Ecto neural progenitor cell (in vitro differentiated cells): Measurements from ENCODE around the gene PARVB.
"Not testable (repeated sequence)": the region's sequence is repeated elsewhere in the genome, so short reads cannot be mapped to it uniquely, and the experiment has no call there.

ENCODE experiments used
- DNase-seq: peaks from one replicate; pipeline ENCODE4 v3.0.0-alpha.2; 2018; ENCODE audit warnings: low spot score

The PARVB gene

DNA sequence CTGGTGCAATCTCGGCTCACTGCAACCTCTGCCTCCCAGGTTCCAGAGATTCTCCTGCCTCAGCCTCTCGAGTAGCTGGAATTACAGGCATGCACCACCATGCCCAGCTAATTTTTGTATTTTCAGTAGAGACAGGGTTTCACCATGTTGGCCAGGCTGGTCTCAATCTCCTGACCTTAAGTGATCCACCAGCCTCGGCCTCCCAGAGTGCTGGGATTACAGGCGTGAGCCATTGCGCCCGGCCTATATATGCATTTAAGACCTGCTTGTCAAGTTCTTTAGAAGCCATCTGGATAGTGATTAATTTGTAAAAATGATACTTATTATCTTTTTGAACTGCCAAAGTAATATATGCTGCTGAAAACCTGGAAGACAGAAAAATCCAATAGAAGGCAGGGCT, 86.6 kb downstream of the PARVB start:
- not testable (repeated sequence) for DNase-seq

DNA sequence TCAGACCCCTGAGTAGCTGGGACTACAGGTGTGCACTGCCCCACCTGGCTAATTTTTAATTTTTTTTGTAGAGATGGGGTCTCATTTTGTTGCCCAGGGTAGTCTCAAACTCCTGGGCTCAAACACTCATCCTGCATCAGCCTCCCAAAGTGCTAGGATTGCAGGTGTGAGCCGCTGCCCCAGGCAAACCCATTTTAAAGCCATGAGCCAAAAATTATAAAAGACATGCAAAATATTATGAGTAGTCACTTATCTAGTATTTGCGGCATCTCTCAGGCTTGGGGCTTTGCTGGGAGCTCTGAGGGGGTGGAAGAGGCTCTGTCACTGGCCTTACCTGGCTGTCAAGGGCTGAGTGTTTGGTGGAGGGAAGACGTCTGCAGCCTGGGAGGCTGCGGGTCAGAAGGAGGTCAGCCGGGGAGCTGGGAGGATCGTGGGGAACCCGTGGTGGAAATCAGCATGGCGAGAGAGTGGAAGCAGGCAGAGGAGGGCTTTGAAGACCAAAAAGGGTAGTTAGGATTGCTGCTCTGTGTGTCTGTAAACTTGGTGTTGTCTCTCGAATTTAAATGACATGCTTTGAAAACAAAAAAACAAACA, 87.6 kb downstream of the PARVB start:
- DNase-seq, result no peak

DNA sequence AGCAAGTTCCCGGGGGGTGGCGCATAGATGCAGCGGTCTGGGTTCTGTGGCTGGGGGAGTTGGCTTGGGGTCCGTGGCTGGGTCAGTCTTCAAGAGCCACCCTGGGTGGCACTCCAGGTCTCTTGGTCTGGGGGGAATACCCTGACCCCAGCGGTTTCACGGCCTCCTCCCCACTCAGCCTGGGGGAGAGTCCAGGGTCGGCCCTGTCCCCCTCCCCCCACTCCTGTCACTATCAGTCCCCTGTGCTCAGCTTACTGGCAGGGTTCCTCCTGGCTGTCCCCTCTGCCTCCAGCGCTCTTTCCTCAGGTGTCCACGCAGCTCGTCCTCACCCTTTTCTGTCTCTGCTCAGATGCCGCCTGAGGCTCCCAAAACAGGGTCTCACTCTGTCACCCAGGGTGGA, 88.1 kb downstream of the PARVB start:
- no peak for DNase-seq

DNA sequence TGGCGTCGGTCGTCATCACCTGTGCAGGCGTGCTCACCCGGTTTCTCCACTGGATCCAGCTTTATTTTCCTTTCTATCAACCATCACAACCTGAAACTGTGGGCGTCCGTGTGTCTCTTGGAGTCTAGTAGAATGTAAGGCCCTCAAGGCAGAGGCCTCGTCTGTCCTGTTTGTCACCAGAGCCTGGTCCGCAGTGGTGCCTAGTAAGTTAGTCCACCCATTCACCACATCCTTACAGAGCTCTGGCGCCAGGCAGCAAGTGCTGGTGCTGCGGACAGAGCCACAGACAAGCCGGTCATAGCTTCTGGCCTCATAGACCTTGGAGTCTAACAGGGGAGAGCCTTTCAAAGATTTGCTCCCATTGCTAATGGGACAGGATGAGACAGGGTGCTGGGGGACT, 92.2 kb downstream of the PARVB start:
- no peak for DNase-seq

DNA sequence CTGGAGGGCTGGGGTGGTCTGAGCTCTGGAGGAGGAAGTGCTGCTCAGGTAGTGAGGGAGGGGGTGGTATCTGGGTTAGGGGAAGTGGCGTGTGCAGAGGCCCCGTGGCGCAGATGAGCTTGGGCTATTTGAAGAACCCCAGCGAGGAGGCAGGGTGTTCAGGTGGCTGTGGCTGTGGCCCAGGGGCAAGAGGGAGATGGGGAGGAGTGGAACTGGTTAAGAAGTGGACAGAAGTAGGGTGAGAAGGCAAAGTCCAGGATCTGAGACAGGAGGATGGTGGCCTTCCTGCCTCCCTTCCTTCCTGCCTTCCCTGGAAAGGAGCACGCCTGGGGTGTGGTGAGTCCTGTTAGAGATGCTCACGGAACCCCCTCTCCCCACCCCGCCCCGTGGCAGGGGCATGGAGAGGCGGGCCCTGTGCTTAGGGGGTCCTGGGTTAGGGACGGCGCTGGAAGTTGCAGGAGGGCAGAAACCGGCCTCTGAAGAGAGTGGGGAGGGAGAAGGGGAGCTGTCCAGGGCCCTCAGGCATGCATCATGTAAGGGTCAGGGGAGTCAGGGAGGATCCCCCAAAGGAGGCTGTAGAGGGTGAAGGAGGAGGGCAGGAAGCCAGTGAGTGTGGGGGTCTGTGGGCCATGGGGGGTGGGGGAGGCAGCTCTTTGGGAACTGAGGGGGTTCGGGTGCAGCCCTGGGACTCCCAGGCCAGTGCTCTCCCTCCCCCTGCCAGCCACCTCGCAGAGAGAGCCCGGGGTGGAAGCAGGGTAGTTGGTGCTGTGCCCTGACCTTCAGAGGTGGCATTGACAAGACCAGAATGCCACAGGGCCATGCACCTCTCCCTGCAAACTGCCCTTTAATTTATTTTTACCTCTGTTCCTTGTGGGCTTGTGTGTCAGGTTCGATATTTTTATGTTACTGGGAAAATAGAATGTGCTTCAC, 92.9 kb downstream of the PARVB start:
- DNase-seq, result no peak

DNA sequence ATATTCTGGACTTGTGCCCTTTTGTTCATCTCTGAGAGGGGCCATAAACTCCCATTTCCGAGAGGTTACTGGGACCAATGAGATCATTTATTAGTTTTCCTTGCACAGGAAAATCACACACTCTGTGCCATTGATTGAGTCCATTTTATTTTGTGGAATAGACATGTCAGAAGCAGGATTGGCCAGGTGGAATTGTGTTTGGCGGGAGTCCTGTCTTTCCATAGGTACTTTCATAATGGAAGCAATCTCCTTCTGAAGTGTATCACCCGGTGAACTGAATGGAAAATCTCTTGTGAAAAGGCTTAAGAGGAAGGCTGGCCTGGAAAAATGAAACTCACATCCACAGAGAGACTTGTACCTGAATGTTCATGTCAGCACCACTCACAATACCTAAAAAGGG, 93.6 kb downstream of the PARVB start:
- DNase-seq, result no peak

DNA sequence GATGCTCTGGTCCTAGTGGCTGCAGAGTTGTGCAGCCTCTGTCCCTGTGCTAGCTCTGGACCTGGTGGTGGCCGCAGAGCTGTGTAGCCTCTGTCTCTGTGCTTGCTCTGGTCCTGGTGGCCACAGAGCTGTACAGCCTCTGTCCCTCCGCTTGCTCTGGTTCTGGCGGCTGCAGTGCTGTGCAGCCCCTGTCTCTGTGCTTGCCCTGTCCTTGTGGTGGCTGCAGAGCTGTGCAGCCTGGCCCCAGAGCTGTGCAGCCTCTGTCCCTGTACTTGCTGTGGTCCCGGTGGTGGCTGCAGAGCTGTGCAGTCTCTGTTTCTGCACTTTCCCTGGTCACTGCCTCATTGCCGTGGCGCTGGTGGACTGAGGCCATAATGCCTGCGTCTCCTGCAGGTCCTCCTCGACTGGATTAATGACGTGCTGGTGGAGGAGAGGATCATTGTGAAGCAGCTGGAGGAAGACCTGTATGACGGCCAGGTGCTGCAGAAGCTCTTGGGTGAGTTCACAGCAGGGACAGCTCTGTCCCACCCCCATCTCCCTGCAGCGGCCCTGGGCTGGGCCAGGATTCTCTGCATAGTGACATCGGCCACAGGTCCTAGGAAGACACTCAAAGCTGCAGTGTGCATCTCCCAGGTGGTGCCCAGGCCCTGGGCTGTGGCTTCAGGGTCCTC, 94.7 kb downstream of the PARVB start:
- no peak for DNase-seq

DNA sequence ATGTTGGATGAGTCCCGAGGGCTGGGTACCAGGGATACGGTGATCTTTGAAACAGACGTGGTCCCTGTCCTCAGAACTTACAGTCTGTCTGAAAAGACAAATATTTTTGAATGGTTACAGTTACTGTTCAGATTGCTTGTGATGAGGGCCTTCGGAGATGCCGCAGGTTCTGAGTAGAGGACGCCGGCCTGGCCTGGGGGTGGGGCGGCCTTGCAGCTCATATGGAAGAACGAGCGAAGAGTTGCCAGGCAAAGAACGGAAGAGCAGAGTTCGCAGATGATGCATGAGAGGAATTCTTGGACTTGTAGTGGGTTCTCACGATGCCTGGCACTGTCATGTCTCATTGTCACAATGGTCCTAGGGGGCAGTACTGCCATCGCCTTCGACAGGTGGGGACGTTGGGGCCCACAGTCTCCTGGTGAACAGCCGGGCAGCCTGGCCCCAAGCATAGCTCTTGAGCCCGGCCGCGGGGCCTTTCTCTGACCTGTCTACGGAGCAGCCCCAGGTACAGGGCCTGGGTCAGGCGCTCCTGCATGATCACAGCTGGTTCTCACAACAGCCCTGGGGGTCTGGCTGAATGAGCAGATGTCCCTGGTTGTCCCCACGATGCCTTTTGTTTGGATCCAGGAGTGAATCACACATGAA, 95.7 kb downstream of the PARVB start:
- no peak for DNase-seq

DNA sequence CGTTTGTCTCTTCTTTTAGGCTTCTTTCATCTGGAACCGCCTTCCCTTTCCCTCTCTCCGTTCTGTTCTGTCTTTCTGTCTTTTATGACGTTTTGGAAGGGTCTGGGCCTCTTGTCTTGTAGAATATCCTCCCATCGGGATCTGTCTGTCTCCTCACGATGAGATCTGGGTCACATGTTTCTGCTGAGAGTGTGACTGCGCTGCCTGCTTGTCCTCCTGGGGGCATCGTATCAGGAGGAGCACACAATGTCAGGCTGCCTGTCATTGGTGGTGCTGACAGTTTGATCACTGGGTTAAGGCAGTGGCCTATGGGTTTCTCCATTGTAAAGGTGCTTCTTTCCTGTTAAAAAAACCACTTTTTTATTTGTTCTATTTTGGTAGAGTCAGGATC, 96.2 kb downstream of the PARVB start:
- DNase-seq, result no peak

DNA sequence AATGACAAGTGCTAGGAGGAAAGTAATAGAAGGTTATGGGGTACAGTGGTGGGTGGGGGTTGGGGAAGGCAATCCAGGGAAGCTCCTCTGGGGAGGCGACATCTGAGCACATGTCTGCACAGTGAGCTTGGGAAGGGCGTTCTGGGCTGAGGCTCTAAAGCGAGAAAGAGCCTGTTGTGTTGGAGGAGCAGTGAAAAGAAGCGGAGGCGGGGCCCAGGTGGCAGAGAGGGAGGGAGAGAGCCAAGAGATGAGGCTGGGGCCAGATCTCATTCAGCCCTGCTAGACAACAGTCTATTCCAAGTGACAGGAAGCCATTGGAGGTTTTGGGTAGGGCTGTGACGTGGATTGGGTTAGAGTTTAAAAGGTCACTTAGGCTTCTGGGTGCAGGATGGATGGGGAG, 101.3 kb downstream of the PARVB start:
- DNase-seq, result no peak

DNA sequence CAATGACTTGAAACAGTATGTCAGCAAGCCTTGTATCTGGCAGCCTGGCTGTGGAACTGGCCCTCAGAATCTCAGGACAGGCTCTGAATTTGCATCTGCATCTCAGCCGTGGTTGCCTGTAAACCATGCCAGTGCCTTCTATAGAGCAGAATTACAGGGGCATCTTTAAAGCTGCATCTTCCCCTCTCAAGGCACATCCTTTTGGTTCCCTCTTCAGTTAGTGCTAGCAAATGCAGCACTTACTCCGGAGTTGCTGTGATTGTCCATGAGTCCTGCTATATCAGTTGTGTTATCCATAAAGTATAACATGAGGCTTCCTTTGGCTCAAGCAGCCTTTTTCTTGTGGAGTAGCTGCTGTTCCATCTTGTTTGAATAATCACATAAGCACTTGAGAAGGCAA, 102.7 kb downstream of the PARVB start:
- DNase-seq, result no peak

DNA sequence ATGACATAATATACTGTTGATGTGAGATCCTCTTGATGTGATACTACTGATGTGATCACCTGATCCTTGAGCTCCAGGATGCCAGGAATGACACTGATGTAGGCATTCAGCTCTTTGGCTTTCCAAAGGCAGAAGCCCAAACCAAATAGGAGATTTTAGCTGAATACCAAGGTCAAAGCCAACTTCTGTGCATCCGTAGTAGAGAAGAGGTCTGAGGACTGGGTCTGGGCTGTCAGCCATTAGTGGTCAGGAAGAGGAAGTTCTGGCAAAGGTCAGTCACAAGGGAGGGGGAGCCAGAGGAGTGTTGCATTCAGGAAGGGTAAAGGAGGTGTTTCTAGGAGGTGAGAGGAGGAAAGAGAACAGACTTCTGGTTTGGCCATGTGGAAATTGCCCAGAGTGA, 103.3 kb downstream of the PARVB start:
- no peak for DNase-seq

DNA sequence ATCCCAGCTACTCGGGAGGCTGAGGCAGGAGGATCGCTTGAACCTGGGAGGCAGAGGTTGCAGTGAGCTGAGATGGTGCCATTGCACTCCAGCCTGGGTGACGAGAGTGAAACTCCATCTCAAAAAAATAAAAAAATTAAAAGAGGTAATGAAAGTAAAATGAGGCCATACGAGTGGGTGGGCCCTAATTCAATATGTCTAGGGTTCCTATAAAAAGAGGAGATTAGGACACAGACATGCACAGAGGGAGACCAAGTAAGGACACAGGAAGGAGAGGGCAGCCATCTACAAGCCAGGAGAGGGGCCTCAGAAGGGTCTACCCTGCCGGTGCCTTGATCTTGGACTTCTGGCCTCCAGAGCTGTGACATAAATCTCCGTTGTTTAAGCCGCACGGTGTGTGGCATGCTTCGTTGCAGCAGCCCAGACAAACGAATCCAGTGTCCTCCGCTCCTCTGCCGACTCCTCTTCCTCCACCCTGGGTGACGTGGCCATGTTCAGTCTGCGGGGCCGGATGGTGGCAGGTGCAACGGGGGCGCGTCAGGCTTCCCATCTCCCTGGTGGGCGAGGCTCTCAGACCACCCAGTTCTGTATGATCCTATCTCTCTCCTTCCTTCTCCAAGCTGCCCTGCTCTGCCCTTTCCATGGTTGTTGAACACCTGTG, 105.0 kb downstream of the PARVB start:
- no peak for DNase-seq

DNA sequence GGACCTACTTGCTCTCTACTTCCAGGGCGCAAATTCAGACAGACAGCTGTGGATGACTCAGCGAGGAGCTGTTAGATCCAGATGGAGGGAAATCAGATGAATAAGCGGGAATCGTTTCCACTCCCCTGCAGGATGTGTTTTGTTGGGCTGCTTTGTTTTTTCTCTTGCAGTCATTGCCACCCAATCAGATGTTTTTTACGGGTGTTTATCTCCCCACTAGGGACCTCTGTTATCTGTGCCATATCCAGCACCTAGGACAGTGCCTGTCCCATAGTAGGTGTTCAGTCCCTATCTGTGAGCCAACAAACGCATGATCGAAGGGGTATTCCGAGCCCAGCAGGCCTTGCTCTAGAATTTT, 105.5 kb downstream of the PARVB start:
- DNase-seq, result no peak

DNA sequence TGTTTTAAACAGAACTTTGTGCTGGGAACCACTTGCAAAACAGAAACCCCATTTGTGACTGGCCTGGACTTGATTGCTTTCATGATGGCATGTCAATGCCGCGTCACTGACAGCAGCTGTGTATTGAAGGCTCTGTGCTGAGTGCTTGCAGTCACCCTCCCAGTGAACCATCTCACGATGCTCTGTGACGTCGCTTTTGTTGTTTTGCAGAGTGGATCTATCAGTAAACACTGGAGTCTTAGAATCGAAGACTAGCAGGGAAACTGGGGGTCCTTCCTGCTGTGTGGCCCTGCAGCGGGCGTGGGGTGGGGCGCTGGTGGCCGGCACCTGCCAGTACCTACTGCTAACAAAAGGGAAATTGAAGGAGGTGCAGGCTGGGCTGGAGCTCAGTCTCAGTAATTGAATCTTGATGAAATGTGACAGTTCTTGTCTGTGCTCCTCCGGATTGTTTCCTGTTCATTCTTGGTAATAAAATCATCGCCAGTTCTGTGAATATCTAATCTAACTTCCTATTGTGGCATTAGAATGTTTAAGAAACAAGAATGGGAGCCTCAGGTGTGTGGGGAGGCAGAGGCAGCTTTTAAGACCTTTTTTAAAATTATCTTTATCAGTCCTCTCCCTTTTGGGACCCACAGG, 106.1 kb downstream of the PARVB start:
- no peak for DNase-seq

DNA sequence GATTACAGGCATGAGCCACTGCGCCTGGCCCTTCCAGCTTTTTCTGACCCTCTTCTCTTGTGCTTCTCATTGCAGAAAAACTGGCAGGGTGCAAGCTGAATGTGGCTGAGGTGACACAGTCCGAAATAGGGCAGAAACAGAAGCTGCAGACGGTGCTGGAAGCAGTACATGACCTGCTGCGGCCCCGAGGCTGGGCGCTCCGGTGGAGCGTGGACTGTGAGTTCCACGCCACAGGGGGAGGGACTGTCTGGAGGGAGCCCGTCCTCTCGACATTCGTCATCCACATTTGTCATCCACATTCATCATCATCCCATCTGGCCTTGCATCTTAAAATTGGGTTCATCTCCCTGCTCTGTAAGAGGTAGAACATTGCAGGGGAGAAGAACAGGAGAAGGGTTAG, 107.3 kb downstream of the PARVB start:
- no peak for DNase-seq

DNA sequence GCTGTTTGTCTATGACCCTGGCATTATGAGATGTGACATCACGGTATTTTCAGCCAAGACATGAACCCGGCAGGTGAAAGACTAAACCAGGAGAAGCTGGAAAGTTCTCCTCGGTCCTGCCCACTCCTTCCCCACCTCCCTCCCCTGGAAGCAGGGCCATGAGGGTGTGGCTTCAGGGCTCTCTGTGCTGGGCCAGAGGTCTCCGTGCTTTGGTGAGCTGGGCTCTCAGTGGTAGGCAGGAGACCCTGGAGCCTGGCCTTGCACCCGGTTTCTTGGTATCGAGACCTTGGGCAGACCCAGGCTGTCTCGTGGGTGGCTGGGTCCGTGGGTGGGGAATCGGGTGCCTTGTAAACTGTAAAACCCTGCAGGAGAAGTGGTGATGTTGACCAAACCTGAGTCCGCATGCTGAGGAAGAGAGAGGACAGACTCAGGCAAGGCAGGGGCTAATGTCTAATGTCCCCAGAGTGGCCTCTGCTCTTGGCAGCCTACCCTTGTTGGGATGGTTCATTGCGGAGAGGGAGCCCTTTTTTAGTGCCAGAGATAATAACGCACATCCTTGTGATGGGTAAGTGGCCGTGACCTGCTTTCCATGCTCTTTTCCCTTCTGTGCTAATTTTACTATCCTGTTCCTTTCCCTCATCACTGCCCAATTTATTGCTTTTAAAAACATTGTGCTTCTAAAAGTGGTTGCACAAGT, 108.0 kb downstream of the PARVB start:
- DNase-seq, result no peak

DNA sequence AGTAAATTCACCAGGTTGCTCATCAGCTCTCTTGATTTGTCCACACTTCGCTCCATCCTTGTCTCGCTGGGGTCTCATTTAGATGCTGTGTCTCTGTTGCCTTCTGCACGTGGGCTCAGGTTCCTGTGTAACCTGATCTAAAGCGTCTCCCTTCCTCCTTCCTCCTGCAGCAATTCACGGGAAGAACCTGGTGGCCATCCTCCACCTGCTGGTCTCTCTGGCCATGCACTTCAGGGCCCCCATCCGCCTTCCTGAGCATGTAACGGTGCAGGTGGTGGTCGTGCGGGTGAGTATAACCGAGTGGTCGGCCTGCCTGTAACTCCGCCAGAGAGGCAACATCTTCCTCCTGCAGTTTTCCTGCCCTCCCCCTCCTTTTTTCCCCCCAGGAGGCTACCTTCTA, 108.6 kb downstream of the PARVB start:
- DNase-seq, result no peak

DNA sequence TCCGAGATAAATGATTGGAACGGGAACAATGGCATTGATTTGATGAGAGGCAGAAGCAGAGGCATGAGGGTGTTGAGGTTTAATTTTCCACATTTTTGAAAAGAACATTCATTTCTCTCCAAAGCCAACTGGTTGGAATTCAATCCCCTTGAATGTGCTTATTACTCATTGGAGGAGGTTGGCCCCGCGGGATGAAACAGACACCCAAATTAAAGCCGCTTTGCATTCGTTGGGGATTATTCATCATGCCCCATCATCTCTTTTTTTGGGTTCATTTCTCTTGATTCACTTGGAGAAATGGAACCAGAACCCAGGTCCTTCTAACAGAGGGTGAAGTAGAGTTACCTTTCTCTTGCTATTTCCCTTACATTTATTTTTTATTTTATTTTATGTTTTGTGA, 109.1 kb downstream of the PARVB start:
- DNase-seq, result no peak

DNA sequence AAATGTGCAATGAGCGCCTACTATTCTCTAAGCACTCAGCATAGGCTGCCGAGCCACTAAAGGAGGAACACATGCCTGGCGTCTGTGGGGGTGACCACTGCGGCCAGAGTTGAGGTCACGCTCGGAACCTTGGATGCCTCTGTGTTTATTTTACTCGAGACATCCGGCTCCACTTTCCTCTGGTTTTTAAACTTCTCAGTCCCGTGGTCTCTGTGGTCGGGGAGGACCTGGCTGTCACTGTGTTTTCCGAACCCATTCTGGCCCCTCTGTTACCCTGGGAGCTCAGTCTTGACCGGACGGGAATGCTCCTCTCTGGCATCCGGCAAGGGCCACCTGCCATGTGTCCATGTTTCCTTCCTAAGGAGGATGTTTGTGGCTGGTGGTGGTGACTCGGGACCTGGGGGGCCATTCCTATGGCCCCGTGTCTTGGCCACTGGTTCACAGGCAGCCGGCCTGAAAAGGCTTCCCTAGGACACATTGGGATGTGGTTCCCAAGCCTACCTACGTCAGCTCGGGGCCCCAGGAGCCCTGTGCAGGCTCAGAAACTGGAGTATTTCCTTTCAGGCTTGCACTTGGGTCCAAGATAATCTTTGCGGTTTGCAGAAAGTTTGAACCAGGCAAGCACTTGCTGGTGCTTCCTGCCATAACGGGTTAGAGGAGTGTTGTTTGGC, 109.9 kb downstream of the PARVB start:
- no peak for DNase-seq

DNA sequence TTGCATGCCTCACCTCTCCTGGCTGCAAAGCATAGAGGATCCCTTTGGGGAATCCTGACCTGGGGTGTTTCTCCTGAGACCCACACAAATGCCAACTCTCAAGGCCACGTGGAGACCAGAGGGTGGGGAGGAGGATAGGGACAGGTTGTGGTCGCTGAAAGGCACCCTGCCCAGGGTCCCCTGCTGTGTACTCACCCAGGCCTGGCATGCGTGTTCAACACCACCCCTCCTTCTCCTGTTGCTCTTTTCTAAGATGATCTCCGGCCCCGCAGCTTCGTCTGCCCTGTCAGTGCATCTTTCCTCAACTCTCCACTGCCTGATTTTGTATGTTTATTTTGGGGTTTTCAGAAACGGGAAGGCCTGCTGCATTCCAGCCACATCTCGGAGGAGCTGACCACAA, 112.0 kb downstream of the PARVB start:
- DNase-seq, result no peak
